Hematopoietic multipotent progenitor cell treated with erythropoietin and hydrocortisone succinate and interleukin-3 and kit ligand, for 8 days (in vitro differentiated cells): ENCODE measurements around the gene NMNAT1.
"Not testable (repeated sequence)": the region's sequence is repeated elsewhere in the genome, so short reads cannot be mapped to it uniquely, and the experiment has no call there.

Experiments
- DNase-seq: peaks from one replicate; pipeline ENCODE4 v3.0.0-alpha.2; 2015

Gene NMNAT1

DNA sequence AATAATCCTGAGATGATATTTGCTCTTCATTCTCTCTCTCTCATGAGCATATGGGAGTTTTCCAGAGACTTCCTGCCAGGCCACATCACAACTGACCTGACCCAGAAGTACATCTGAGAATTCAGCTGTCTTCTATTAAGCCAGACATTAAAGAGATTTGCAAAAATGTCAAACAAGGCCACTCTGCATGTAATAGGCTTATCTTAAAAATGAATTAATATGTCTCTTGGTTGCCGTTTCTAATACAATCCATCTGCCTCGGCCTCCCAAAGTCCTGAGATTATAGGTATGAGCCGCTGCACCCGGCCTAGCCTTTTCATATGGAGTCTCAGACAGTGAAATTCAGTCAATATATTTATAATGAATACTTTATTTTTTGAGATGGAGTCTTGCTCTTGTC lies 78.7 kb downstream of the NMNAT1 start:
- DNase-seq = not testable (repeated sequence)

DNA sequence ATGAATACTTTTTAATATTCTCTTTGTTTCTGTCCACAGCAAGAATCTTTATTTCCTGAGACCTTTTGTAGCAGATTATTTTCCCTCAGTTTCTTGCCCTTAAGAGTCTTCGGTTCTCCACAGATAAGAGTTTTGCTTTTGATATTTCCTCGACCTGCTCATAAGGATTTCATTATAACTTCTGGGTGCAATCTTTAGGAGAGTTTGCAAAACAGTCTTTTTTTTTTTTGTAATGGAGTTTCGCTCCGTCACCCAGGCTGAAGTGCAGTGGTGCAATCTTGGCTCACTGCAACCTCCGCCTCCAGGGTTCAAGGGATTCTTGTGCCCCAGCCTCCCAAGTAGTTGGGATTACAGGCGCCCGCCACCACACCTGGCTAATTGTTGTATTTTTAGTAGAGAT lies 79.4 kb downstream of the NMNAT1 start:
- no peak for DNase-seq

DNA sequence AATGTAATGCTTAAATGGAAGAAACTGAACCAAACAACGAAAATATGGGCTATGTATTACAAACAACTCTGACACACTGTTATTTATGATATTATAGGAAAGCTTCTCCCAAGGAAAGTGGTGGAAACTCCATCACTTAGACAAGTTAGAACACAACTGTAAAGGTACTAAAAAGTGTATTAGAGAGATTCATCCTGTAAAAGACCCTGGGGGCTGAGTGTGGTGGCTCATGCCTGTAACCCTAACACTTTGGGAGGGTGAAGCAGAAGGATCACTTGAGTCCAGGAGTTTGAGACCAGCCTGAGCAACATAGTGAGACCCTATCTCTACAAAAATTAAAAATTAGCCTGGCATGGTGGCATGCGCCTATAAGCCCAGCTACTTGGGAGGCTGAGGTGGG lies 82.1 kb downstream of the NMNAT1 start:
- no peak for DNase-seq

DNA sequence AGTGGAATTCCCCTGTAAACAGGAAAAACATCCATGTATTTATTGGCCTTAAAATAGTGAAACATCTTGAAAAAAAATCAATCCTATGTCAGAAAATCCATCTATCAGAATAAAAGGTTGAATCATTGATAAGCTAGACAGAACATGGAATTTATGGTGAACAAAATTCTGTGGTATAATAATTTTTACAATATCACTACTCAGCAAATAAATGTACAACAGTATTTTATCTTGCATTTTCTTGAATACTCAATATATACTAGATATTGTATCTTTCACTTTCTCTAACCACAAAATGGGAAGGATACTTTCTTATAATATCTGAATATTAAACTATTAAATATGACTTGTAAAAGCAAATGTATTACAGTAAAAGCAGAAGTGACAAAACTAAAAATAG lies 83.8 kb downstream of the NMNAT1 start:
- DNase-seq = no peak

DNA sequence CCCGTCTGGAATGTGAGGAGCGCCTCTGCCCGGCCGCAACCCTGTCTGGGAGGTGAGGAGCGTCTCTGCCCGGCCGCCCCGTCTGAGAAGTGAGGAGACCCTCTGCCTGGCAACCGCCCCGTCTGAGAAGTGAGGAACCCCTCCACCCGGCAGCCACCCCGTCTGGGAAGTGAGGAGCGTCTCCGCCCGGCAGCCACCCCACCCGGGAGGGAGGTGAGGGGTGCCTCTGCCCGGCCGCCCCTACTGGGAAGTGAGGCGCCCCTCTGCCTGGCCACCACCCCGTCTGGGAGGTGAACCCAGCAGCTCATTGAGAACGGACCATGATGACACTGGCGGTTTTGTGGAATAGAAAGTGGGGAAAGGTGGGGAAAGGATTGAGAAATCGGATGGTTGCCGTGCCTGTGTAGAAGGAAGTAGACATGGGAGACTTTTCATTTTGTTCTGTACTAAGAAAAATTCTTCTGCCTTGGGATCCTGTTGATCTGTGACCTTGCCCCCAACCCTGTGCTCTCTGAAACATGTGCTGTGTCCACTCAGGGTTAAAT lies 85.8 kb downstream of the NMNAT1 start:
- not testable (repeated sequence) for DNase-seq

DNA sequence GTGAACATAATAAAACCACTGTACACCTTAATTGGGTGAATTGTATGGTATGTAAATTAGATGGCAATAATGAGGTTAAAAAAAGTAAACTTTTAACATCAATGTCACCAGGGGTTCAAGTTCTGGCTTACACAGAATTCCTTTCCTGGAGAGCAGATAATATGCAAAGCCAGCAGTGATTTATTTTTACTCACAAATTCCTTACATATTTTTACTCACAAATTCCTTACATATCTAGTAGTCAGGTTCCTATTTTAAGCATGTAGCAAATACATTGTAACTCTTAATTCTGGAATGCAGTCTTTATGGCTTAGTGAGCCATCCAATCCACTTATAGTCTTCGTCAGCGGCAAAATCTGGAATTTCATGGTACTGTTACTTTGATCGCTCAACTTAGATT lies 88.2 kb downstream of the NMNAT1 start:
- DNase-seq = no peak

DNA sequence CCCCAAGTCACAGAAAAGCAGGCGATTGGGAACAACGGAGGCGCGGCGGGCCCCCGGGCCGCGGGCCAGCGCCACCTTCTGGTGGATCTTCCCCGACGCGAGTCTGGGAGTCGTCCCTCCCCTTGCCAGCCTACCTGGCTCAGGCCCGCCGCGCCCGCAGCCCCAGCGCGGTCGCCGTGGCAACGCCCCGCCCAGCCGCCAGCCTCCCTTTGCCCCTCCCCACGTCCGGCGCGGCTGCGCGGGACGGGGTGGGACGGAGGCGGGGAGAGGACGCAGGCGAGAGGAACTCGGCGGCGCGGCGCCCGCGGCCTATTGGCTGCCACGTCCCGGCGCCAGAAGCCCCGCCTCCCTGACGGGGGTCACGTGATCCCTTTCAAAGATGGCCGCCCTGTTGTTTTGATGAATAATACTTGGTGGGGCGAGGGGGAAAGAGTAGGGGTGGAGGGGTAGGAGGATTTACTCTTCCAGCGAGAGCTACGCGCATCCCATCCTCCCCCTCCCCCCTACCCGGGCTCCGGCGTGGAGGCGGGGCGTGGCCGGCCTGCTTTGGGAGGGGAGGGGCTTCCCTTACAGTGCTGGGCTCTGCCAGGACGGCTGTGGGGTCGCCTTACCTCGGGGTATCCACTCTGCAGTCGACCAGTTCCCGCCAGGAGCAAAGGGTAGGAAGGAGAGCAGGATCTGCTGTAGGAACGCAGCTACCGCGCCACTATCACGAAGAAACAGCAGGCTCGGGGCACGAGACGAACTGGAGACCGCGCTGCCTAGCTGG lies 89.5 kb downstream of the NMNAT1 start, which contains the start of gene UBE4B:
TSS of gene UBE4B (plus strand) at position 369 of the 769 bp plus-strand sequence. CDS start 713 bp downstream, outside the sequence.
- DNase-seq = peak; percentile 97

DNA sequence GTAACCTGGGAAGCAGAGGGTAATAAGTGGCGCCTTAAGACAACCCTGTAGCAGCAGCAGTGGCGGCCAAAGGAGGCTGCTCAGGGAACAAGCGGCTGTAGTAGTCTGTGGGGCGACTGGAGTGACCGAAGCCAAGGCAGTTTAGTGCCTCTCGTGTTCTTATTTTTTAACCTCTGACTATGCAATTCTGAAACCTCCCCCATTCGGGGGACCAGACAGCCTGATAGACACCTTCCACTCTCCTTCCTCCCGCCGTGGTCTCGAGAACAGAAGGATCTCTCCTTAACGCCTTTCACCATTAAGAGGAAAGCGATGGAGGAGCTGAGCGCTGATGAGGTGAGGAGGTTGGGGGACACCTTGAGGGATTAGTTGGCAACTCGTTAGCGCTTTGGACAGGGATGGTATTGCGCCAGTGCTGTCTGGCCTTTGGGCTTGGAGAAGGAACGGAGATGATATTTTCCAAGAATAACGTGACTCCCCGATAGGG lies 90.1 kb downstream of the NMNAT1 start:
- DNase-seq = peak; percentile 59
